MM.1S (cell line): ENCODE data around the gene DMRT3.

Experiments used
- EZH2 ChIP-seq: fragments of 300-600 bp; sonication (generic); optimal IDR thresholded peaks from 2 replicates; pipeline ENCODE3; 2017; ENCODE audit warnings: low read depth, mild to moderate bottlenecking, antibody characterized with exemption, low read length, mixed read lengths
- EZH2phosphoT487 ChIP-seq: fragments of 300-600 bp; sonication (generic); IDR thresholded peaks from 2 replicates; pipeline ENCODE4 v1.6.1; 2018; ENCODE audit warnings: antibody characterized with exemption, low read length
- TF ChIP-seq, protein P1 (sequence below): fragments of 300-600 bp; sonication (generic); IDR thresholded peaks from 2 replicates; pipeline ENCODE4 v1.5.1; 2016; ENCODE audit warnings: antibody characterized with exemption, low read length, mixed read lengths

DNA sequence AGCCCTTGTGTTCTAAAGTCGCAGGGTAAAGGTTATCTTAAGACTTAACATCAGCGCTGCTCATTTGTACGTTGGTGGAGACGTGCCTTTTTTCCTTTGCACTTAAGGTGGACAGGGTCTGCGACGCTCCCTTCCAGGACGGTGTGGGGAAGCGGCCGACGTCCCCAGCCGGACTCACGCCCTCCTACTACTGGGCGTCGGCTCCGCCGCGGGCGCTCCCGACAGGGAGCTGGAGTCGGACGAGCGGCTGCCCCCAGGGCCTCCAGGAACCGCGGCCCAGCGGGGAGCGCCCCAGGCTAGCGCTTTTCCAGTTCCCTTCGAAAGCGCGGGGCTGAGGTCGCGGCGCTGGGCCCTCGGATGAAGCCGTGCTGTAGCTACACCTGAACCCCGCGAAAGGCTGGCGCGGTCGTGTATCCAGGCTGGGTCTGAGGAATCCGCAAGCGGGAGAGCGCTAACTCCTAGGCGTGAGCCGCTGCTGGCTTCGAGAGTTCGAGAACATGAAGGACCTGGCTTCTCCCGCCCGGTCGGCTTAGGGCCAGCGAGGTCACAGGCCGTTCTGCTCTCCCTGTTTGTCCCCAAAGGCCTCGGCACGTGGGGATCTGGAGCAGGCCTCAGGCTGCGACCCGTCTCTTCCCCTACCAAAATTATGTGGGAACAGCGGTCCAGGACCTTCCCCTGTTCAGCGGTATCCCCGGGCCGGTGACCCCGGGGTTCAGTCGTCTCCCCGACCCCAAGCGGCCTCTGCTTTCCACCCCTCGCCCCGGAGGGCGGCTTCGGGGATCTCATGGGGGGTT, 3.8 kb upstream of the DMRT3 start:
- TF ChIP-seq, protein P1, sequence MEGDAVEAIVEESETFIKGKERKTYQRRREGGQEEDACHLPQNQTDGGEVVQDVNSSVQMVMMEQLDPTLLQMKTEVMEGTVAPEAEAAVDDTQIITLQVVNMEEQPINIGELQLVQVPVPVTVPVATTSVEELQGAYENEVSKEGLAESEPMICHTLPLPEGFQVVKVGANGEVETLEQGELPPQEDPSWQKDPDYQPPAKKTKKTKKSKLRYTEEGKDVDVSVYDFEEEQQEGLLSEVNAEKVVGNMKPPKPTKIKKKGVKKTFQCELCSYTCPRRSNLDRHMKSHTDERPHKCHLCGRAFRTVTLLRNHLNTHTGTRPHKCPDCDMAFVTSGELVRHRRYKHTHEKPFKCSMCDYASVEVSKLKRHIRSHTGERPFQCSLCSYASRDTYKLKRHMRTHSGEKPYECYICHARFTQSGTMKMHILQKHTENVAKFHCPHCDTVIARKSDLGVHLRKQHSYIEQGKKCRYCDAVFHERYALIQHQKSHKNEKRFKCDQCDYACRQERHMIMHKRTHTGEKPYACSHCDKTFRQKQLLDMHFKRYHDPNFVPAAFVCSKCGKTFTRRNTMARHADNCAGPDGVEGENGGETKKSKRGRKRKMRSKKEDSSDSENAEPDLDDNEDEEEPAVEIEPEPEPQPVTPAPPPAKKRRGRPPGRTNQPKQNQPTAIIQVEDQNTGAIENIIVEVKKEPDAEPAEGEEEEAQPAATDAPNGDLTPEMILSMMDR = no peak
- TF ChIP-seq EZH2 = no peak
- TF ChIP-seq EZH2phosphoT487 = no peak
